Measurements from ENCODE around the gene SLC12A8. TPM values are rescaled to one million over a fixed set of nuclear protein-coding genes. Genes with fewer than 3 reads are reported as not detected.

SLC12A8 gene
- total RNA-seq, 1 experiment from 2014 or later, result 7.1 TPM

- Histone ChIP-seq H3K9me3 (ENCODE audit: low read depth, low read length, poor library complexity, severe bottlenecking) (no peaks in the 10 kb centered on the region), H3K4me1 (ENCODE audit: insufficient read depth, low read length, poor library complexity, severe bottlenecking) (no peaks in the 10 kb centered on the region), H3K27ac (ENCODE audit: low read depth, low read length, poor library complexity, severe bottlenecking) (no peak overlapping the region), H3K36me3 (ENCODE audit: insufficient read depth, low read length, poor library complexity, severe bottlenecking) (no peaks in the 10 kb centered on the region), H3K27me3 (replicated peaks; ENCODE audit: insufficient read depth, low read depth, low read length, poor library complexity) (no peaks in the 10 kb centered on the region), H3K4me3 (ENCODE audit: low read depth, low read length, poor library complexity, severe bottlenecking) (no peak overlapping the region)
- BruUV-seq (replicated peaks), result no TSS peak
- ChIA-PET POLR2A (ENCODE audit: low non-redundant PET) (interaction anchor here (0.5 kb wide), 1 partner anchor 272 kb away, joined by 4 read pairs; no protein-coding TSS in a partner anchor), CTCF (no interaction called here)
- TF ChIP-seq EZH2 (IDR thresholded peaks at IDR 0.05; ENCODE audit: borderline replicate concordance, low read depth, low read length, poor library complexity, severe bottlenecking) (no peak), CTCF (conservative IDR thresholded peaks at IDR 0.05; ENCODE audit: low read depth, low read length) (no peak)
- DNase-seq (ENCODE audit: low spot score), result no peak
- intact Hi-C loops (cut with micrococcal nuclease; ENCODE audit: unreplicated experiment), result no loop called here
Measured at GRCh38 chr3:125161607-125162219, 50.8 kb downstream of the SLC12A8 start.

DNA sequence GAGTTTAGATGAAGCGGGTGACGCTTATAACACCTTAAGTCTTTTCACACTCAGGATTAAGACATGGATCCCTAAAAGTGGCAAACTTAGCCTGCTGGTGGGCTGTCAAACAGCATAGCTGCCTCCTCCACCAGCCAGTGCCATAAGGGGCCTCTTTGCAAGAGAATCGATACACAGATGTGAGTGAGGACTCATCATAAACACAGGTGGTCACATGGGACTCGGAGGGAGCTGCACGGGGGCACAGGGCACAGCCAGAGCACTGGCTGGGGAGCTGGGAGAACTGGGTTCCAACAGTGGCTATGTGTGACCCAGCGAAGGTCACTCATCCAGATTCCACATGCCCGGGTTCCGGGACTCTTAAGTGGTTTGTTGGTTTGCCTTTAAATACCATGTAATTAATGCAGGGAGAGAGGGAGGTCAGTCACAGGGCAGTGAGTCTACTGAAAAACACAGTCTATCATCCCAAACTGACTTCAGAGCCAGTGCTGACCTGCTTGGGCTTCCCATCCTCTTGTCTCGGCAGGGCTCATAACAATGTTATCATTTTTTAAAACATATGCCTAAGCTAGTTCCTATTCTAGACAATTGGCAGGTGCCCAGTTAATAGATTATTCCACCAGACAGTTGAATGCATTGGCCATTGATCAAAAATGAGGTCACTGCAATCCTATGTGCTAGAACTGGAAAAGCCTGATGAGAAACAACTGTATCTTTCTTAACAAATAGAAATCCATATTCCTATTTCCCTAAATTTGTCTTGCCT is 51.8 kb downstream of the SLC12A8 start:
- H3K36me3 ChIP-seq (ENCODE audit: insufficient read depth, low read length, poor library complexity, severe bottlenecking), result no peaks in the 10 kb centered on the region
- BruUV-seq (replicated peaks), result no TSS peak
- H3K27ac ChIP-seq (ENCODE audit: low read depth, low read length, poor library complexity, severe bottlenecking), result no peak overlapping the region
- no peaks in the 10 kb centered on the region for H3K9me3 ChIP-seq (ENCODE audit: low read depth, low read length, poor library complexity, severe bottlenecking)
- TF ChIP-seq EZH2 (IDR thresholded peaks at IDR 0.05; ENCODE audit: borderline replicate concordance, low read depth, low read length, poor library complexity, severe bottlenecking), result no peak
- ChIA-PET POLR2A (ENCODE audit: low non-redundant PET) (no interaction called here), CTCF (no interaction called here)
- H3K4me1 ChIP-seq (ENCODE audit: insufficient read depth, low read length, poor library complexity, severe bottlenecking), result peaks cover 2% of the 10 kb centered on the region
- no peak overlapping the region for H3K4me3 ChIP-seq (ENCODE audit: low read depth, low read length, poor library complexity, severe bottlenecking)
- H3K27me3 ChIP-seq (replicated peaks; ENCODE audit: insufficient read depth, low read depth, low read length, poor library complexity), result no peaks in the 10 kb centered on the region
- intact Hi-C loops (cut with micrococcal nuclease; ENCODE audit: unreplicated experiment), result no loop called here
- no peak for DNase-seq (ENCODE audit: low spot score)

DNA sequence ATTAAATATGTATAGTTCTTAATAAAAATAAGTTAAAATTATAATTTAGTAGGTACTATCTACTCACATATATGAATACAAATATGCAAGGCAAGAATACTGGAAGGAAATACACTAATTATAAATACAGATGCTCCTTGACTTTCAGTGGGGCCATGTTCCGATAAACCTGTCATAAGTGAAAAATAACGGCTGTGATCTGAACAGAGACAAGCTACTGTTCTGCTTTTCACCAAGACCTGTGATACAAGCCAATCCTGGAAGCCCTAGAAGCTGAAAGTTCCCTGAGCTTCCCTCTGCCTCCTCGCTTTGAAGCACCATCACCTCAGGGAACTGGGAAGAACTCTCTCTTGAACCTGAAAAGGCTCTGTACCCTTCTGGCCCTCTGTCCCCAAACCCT is 55.4 kb downstream of the SLC12A8 start:
- Histone ChIP-seq H3K4me3 (ENCODE audit: low read depth, low read length, poor library complexity, severe bottlenecking) (no peak overlapping the region), H3K27ac (ENCODE audit: low read depth, low read length, poor library complexity, severe bottlenecking) (no peak overlapping the region), H3K36me3 (ENCODE audit: insufficient read depth, low read length, poor library complexity, severe bottlenecking) (no peaks in the 10 kb centered on the region), H3K27me3 (replicated peaks; ENCODE audit: insufficient read depth, low read depth, low read length, poor library complexity) (no peaks in the 10 kb centered on the region), H3K4me1 (ENCODE audit: insufficient read depth, low read length, poor library complexity, severe bottlenecking) (peaks cover 3% of the 10 kb centered on the region), H3K9me3 (ENCODE audit: low read depth, low read length, poor library complexity, severe bottlenecking) (no peaks in the 10 kb centered on the region)
- ChIA-PET POLR2A (ENCODE audit: low non-redundant PET) (interaction anchor here (0.6 kb wide), 1 partner anchor 234 kb away, joined by 4 read pairs; no protein-coding TSS in a partner anchor), CTCF (no interaction called here)
- TF ChIP-seq CTCF (conservative IDR thresholded peaks at IDR 0.05; ENCODE audit: low read depth, low read length), result no peak
- no peak for TF ChIP-seq EZH2 (IDR thresholded peaks at IDR 0.05; ENCODE audit: borderline replicate concordance, low read depth, low read length, poor library complexity, severe bottlenecking)
- no TSS peak for BruUV-seq (replicated peaks)
- intact Hi-C loops (cut with micrococcal nuclease; ENCODE audit: unreplicated experiment), result loop anchor here (5.0 to 10.0 kb wide), 2 partner anchors 215 to 428 kb away; no protein-coding TSS in a partner anchor
- DNase-seq (ENCODE audit: low spot score), result no peak
